Measurements from ENCODE around the gene REG4. TPM values are rescaled to one million over a fixed set of nuclear protein-coding genes. Genes with fewer than 3 reads are reported as not detected.

REG4 gene
- total RNA-seq, 2 experiments from 2014 or later: 1.8 to 7.5 TPM

Other genes starting within 250 kb of the REG4 start
- under 1 TPM; 0.06 to 0.47 TPM for gene ZNF697, start 163.2 kb downstream of the REG4 start, total RNA-seq
- 100 to 1,000 TPM; 165 to 209 TPM for gene PHGDH, start 99.5 kb downstream of the REG4 start, total RNA-seq
- not detected for gene HMGCS2, start 42.6 kb downstream of the REG4 start, total RNA-seq
- gene ADAM30, start 85.1 kb upstream of the REG4 start, total RNA-seq: not detected

Data from activated CD8-positive, alpha-beta memory T cell treated with anti-CD3 and anti-CD28 coated beads, Interleukin-2, amount 10 ng/mL, durations not matched to agents 7 days and 5 days (primary cell).